ENCODE measurements around the gene ZNF865.

ZNF865 gene

GRCh38 chr19:55611983-55612645, 6.7 kb downstream of the ZNF865 start:
- Histone ChIP-seq H2AFZ (ENCODE audit: low read depth, low read length) (no peak overlapping the region), H3K36me3 (ENCODE audit: insufficient read depth, low read length) (peaks cover 54% of the 10 kb centered on the region), H3K9ac (ENCODE audit: low read depth, low read length) (no peak overlapping the region), H3K27me3 (ENCODE audit: insufficient read depth, low read length, poor library complexity) (no peaks in the 10 kb centered on the region), H3K27ac (ENCODE audit: low read length) (no peak overlapping the region), H4K20me1 (ENCODE audit: insufficient read depth, low read length) (peaks cover 43% of the 10 kb centered on the region), H3K79me2 (ENCODE audit: insufficient read depth, low read length) (peaks cover 61% of the 10 kb centered on the region), H3K4me1 (ENCODE audit: insufficient read depth, low read length) (peaks cover 12% of the 10 kb centered on the region), H3K4me3 (ENCODE audit: low read depth in 1 of 2, low read length in 2 of 2) (no peak overlapping the region), H3K4me2 (ENCODE audit: insufficient read depth, low read length) (no peak overlapping the region), H3K9me3 (ENCODE audit: insufficient read depth, low read length, severe bottlenecking) (no peaks in the 10 kb centered on the region)
- no peak for TF ChIP-seq CTCF (IDR thresholded peaks at IDR 0.05; ENCODE audit: borderline replicate concordance, extremely low read depth, low read length, poor library complexity, severe bottlenecking)
- ATAC-seq (ENCODE audit: insufficient read depth, low read depth) (no peak), DNase-seq (no peak)

- Histone ChIP-seq H4K20me1 (ENCODE audit: insufficient read depth, low read length) (peaks cover 43% of the 10 kb centered on the region), H3K4me1 (ENCODE audit: insufficient read depth, low read length) (peaks cover 2% of the 10 kb centered on the region; the same call in 1 of the 2 replicates), H3K79me2 (ENCODE audit: insufficient read depth, low read length) (peaks cover 49% of the 10 kb centered on the region), H3K27me3 (ENCODE audit: insufficient read depth, low read length, poor library complexity) (no peaks in the 10 kb centered on the region), H3K9me3 (ENCODE audit: insufficient read depth, low read length, severe bottlenecking) (no peaks in the 10 kb centered on the region), H3K9ac (ENCODE audit: low read depth, low read length) (no peak overlapping the region), H3K4me2 (ENCODE audit: insufficient read depth, low read length) (no peak overlapping the region), H3K4me3 (ENCODE audit: low read depth in 1 of 2, low read length in 2 of 2) (no peak overlapping the region), H2AFZ (ENCODE audit: low read depth, low read length) (no peak overlapping the region), H3K36me3 (ENCODE audit: insufficient read depth, low read length) (peaks cover 59% of the 10 kb centered on the region), H3K27ac (ENCODE audit: low read length) (no peak overlapping the region)
- ATAC-seq (ENCODE audit: insufficient read depth, low read depth): no peak
- TF ChIP-seq CTCF (IDR thresholded peaks at IDR 0.05; ENCODE audit: borderline replicate concordance, extremely low read depth, low read length, poor library complexity, severe bottlenecking) (no peak), EZH2 (IDR thresholded peaks at IDR 0.05; ENCODE audit: borderline replicate concordance, low read depth, low read length, severe bottlenecking) (no peak)
- DNase-seq: no peak
Measured at GRCh38 chr19:55613396-55613795, 7.9 kb downstream of the ZNF865 start.

- Histone ChIP-seq H3K9ac (ENCODE audit: low read depth, low read length) (no peak overlapping the region), H3K4me3 (ENCODE audit: low read depth in 1 of 2, low read length in 2 of 2) (no peak overlapping the region), H3K79me2 (ENCODE audit: insufficient read depth, low read length) (peaks cover 42% of the 10 kb centered on the region), H3K9me3 (ENCODE audit: insufficient read depth, low read length, severe bottlenecking) (no peaks in the 10 kb centered on the region), H3K27ac (ENCODE audit: low read length) (no peak overlapping the region), H4K20me1 (ENCODE audit: insufficient read depth, low read length) (peaks cover 38% of the 10 kb centered on the region), H3K4me2 (ENCODE audit: insufficient read depth, low read length) (no peak overlapping the region), H3K27me3 (ENCODE audit: insufficient read depth, low read length, poor library complexity) (no peaks in the 10 kb centered on the region), H2AFZ (ENCODE audit: low read depth, low read length) (no peak overlapping the region), H3K4me1 (ENCODE audit: insufficient read depth, low read length) (no peaks in the 10 kb centered on the region), H3K36me3 (ENCODE audit: insufficient read depth, low read length) (peaks cover 54% of the 10 kb centered on the region)
- DNase-seq: no peak
- TF ChIP-seq CTCF (IDR thresholded peaks at IDR 0.05; ENCODE audit: borderline replicate concordance, extremely low read depth, low read length, poor library complexity, severe bottlenecking): no peak
- no peak for TF ChIP-seq EZH2 (IDR thresholded peaks at IDR 0.05; ENCODE audit: borderline replicate concordance, low read depth, low read length, severe bottlenecking)
- no peak for ATAC-seq (ENCODE audit: insufficient read depth, low read depth)
Measured at GRCh38 chr19:55613930-55614710, 8.7 kb downstream of the ZNF865 start.
